A549 (cell line): ENCODE results near the gene HOXB9.

ENCODE experiments used
- CBX8 ChIP-seq: fragments of 200-600 bp; sonication (generic); IDR thresholded peaks from 2 replicates; pipeline ENCODE4 v1.6.1; 2016
- CHD2 ChIP-seq: fragments of 150-350 bp; IDR thresholded peaks from 2 replicates; pipeline ENCODE4 v1.6.1; 2014; ENCODE audit warnings: low read length; ENCODE audit not compliant: partially characterized antibody
- CTCF ChIP-seq: fragments of >200 bp; sonication (Bioruptor Twin); formaldehyde crosslinking; IDR thresholded peaks from 3 replicates; pipeline ENCODE4 v1.5.1; 2016
- EP300 ChIP-seq, 2 experiments: fragments of >200 bp; sonication (Bioruptor Twin); formaldehyde crosslinking; IDR thresholded peaks; 2 replicates in 1 of 2; 3 replicates in 1 of 2; pipeline ENCODE4 v1.6.1; 2016 to 2017
- HDAC2 ChIP-seq: fragments of 200-600 bp; sonication (generic); IDR thresholded peaks from 2 replicates; pipeline ENCODE4 v1.6.1; 2016
- NR3C1 ChIP-seq: fragments of >200 bp; sonication (Bioruptor Twin); formaldehyde crosslinking; IDR thresholded peaks from 3 replicates; pipeline ENCODE4 v1.6.1; 2017
- POLR2A ChIP-seq: IDR thresholded peaks from 2 replicates; pipeline ENCODE4 v1.6.1; 2012; ENCODE audit warnings: mild to moderate bottlenecking, low read length
- ZC3H11A ChIP-seq: fragments of 450-650 bp; IDR thresholded peaks from 2 replicates; pipeline ENCODE4 v1.6.1; 2014; ENCODE audit warnings: antibody characterized with exemption, mild to moderate bottlenecking
- ZSCAN20 ChIP-seq: fragments of 250-450 bp; sonication (Bioruptor Pico); IDR thresholded peaks from 2 replicates; pipeline ENCODE4 v1.8.0; 2022; ENCODE audit warnings: mild to moderate bottlenecking, moderate library complexity

- TF ChIP-seq CHD2, result no peak
- no peak for TF ChIP-seq ZC3H11A
- no peak for TF ChIP-seq EP300 (IDR thresholded peaks at IDR 0.05)
- TF ChIP-seq CTCF, result no peak
- TF ChIP-seq POLR2A, result no peak
- TF ChIP-seq CBX8, result no peak
- TF ChIP-seq HDAC2, result no peak
- TF ChIP-seq NR3C1, result no peak
- TF ChIP-seq ZSCAN20, result no peak
Measured at GRCh38 chr17:48589060-48589830, 36.9 kb downstream of the HOXB9 start.
